B cell (primary cell): Measurements from ENCODE around the gene SEMA3B. TPM values are rescaled to one million over a fixed set of nuclear protein-coding genes. Genes with fewer than 3 reads are reported as not detected.

ENCODE experiments used
- ATAC-seq: fragments of 200-7000 bp; cut with Tn5 transposase; one replicate; pipeline ENCODE4 v1.10.0; 2021; ENCODE audit warnings: low read depth, mild to moderate bottlenecking, moderate number of reproducible peaks, moderate library complexity
- CTCF ChIA-PET: fragments of 350-600 bp; sonication (Branson Sonifier 250); formaldehyde crosslinking; loops from one replicate; lab custom pipeline; 2021; ENCODE audit warnings: antibody characterized with exemption, inconsistent platforms; lab: Charles Lee
- POLR2A ChIA-PET: fragments of 350-600 bp; sonication (Branson Sonifier 250); formaldehyde crosslinking; loops from one replicate; lab custom pipeline; 2021; ENCODE audit warnings: antibody characterized with exemption; lab: Charles Lee
- DNase-seq: peaks from one replicate; pipeline ENCODE4 v3.0.0; 2013
- H2AFZ ChIP-seq: 2 replicates; pipeline ENCODE4 v1.6.1; 2012; ENCODE audit warnings: mild to moderate bottlenecking, low read depth, low read length; ENCODE audit not compliant: insufficient read depth, poor library complexity, severe bottlenecking
- H3K27ac ChIP-seq, 2 donors: 1 replicate in 1 of 2; 2 replicates in 1 of 2; pipeline ENCODE4 v1.5.1; 2012 to 2013; ENCODE audit warnings: low read length in 2 of 2, mild to moderate bottlenecking in 2 of 2, moderate library complexity in 1 of 2
- H3K27me3 ChIP-seq, 4 experiments: fragments of 200-600 bp in 1 of 4; sonication (generic) in 1 of 4; replicated peaks in 1 of 4; 1 replicate in 2 of 4; 2 replicates in 2 of 4; pipeline versions ENCODE4 v1.6.1 to v1.7.0; 2013 to 2016; ENCODE audit warnings: low read length in 3 of 4, mild to moderate bottlenecking in 2 of 4, mixed read lengths in 1 of 4, moderate library complexity in 1 of 4; ENCODE audit not compliant: insufficient read depth in 4 of 4, control insufficient read depth in 3 of 4; ENCODE audit errors: control extremely low read depth in 1 of 4
- H3K36me3 ChIP-seq, 2 experiments: replicated peaks in 1 of 2; 1 replicate in 1 of 2; 2 replicates in 1 of 2; pipeline versions ENCODE4 v1.6.1 to v1.7.1; 2013; ENCODE audit warnings: low read length in 1 of 2; ENCODE audit not compliant: insufficient read depth in 2 of 2, control insufficient read depth in 1 of 2; ENCODE audit errors: control extremely low read depth in 1 of 2, extremely low read depth in 1 of 2
- H3K4me1 ChIP-seq, 2 donors: fragments of 200-600 bp in 1 of 2; sonication (generic) in 1 of 2; 1 replicate in 1 of 2; 2 replicates in 1 of 2; pipeline versions ENCODE4 v1.5.1 to v1.6.1; 2013 to 2017; ENCODE audit warnings: low read length in 2 of 2; ENCODE audit not compliant: control insufficient read depth in 2 of 2, insufficient read depth in 2 of 2
- H3K4me2 ChIP-seq: replicated peaks from 2 replicates; pipeline ENCODE3; 2012; ENCODE audit warnings: mild to moderate bottlenecking, low read depth, low read length; ENCODE audit not compliant: poor library complexity, severe bottlenecking
- H3K4me3 ChIP-seq, 5 experiments: fragments of 200-600 bp in 1 of 5; sonication (generic) in 1 of 5; 1 replicate in 3 of 5; 2 replicates in 2 of 5; pipeline versions ENCODE4 v1.5.1 to v1.7.0; 2011 to 2016; ENCODE audit warnings: low read length in 4 of 5, mild to moderate bottlenecking in 4 of 5, low read depth in 2 of 5, control low read depth in 1 of 5, moderate library complexity in 1 of 5; ENCODE audit not compliant: insufficient read depth in 1 of 5; ENCODE audit errors: control extremely low read depth in 1 of 5, extremely low read depth in 1 of 5
- H3K79me2 ChIP-seq: fragments of 200-600 bp; sonication (generic); one replicate; pipeline ENCODE4 v1.6.0; 2016; ENCODE audit warnings: low read length; ENCODE audit not compliant: control insufficient read depth, insufficient read depth
- H3K9ac ChIP-seq: fragments of 200-600 bp; sonication (generic); 2 replicates; pipeline ENCODE4 v1.6.1; 2017; ENCODE audit warnings: mild to moderate bottlenecking, low read length, moderate library complexity
- H3K9me3 ChIP-seq, 3 donors: one replicate each; pipeline versions ENCODE4 v1.6.1 to v1.7.1; 2013; ENCODE audit warnings: low read length in 2 of 3; ENCODE audit not compliant: control insufficient read depth in 2 of 3, insufficient read depth in 1 of 3; ENCODE audit errors: control extremely low read depth in 1 of 3
- H4K20me1 ChIP-seq: 2 replicates; pipeline ENCODE4 v1.6.0; 2012; ENCODE audit warnings: mild to moderate bottlenecking, low read length; ENCODE audit not compliant: insufficient read depth, control insufficient read depth, poor library complexity, severe bottlenecking
- H3K27ac Mint-ChIP-seq: one replicate; pipeline ENCODE4 v1.8.0; 2021; ENCODE audit warnings: mixed read lengths
- H3K27me3 Mint-ChIP-seq: one replicate; pipeline ENCODE4 v1.8.0; 2021; ENCODE audit warnings: mixed read lengths
- H3K4me1 Mint-ChIP-seq: one replicate; pipeline ENCODE4 v1.8.0; 2021; ENCODE audit warnings: mixed read lengths
- H3K4me3 Mint-ChIP-seq: one replicate; pipeline ENCODE4 v1.8.0; 2021; ENCODE audit warnings: mixed read lengths
- H3K9me3 Mint-ChIP-seq: one replicate; pipeline ENCODE4 v1.8.0; 2022; ENCODE audit warnings: mixed read lengths; ENCODE audit not compliant: insufficient read depth
- CTCF ChIP-seq: fragments of 200-600 bp; IDR thresholded peaks from one replicate; pipeline ENCODE4 v1.8.0; 2022; ENCODE audit warnings: antibody characterized with exemption, mild to moderate bottlenecking
- EZH2 ChIP-seq: IDR thresholded peaks from 2 replicates; pipeline ENCODE4 v1.6.1; 2012; ENCODE audit warnings: borderline replicate concordance, low read depth, mild to moderate bottlenecking, moderate library complexity, low read length; ENCODE audit not compliant: insufficient read depth, poor library complexity, severe bottlenecking
- WGBS: methylation state at CpG from one replicate; pipeline ENCODE4 v1.1.5; 2013; ENCODE audit warnings: missing lambda C conversion rate; ENCODE audit not compliant: insufficient coverage; 5-methylcytosine and 5-hydroxymethylcytosine counted together
- intact Hi-C: fragments of 100-400 bp; cut with micrococcal nuclease; formaldehyde crosslinking; loops from one replicate; pipeline ENCODE4 v1.10.0; 2022
- polyA plus RNA-seq: library from polyadenylated mRNA; depleted of rRNA; stranded (reverse); fragments of >200 nt; gene quantifications from 2 replicates; pipeline ENCODE4 v1.2.3, GENCODE V29; 2012
- total RNA-seq, 2 donors: library from RNA; stranded (reverse); fragments of 120-200 nt in 1 of 2; gene quantifications; 1 replicate in 1 of 2; 2 replicates in 1 of 2; pipeline versions ENCODE4 v1.2.3 to v1.2.4, GENCODE V29; 2013 to 2022

The SEMA3B gene
- total and polyA plus RNA-seq, 2 donors (not counting 1 experiment from before 2014, with no cell fraction given), result 0.34 to 0.52 TPM

- ChIA-PET CTCF (interaction anchor here (1.2 to 1.9 kb wide), 4 partner anchors 9 to 37 kb away, joined by 3 to 4 read pairs (median 4); no protein-coding TSS in a partner anchor), POLR2A (interaction anchor here (0.7 kb wide), 1 partner anchor 28 kb away, joined by 6 read pairs; no protein-coding TSS in a partner anchor)
- intact Hi-C loops, result no loop called here
- no peak overlapping the region for H3K4me2 ChIP-seq
- H3K9ac ChIP-seq, result no peak overlapping the region
- Mint-ChIP-seq H3K4me1 (peaks cover 10% of the 10 kb centered on the region), H3K27ac (no peak overlapping the region), H3K27me3 (peaks cover 6% of the 10 kb centered on the region), H3K4me3 (no peak overlapping the region), H3K9me3 (no peaks in the 10 kb centered on the region)
- peaks cover 12 to 17% of the 10 kb centered on the region in 2 donors for H3K4me1 ChIP-seq
- ATAC-seq (no peak), DNase-seq (no peak)
- peaks cover 0 to 26% (median 4%) of the 10 kb centered on the region in 4 experiments for H3K27me3 ChIP-seq
- no peaks in the 10 kb centered on the region for H3K79me2 ChIP-seq
- H3K9me3 ChIP-seq, result no peaks in the 10 kb centered on the region
- H3K36me3 ChIP-seq, result peaks cover 0 to 7% of the 10 kb centered on the region in 2 experiments
- WGBS, result 96% methylated on average over 6 of the region's 7 CpGs
- peaks cover 20% of the 10 kb centered on the region for H4K20me1 ChIP-seq
- no peak overlapping the region for H2AFZ ChIP-seq
- H3K4me3 ChIP-seq, result no peak overlapping the region
- no peak overlapping the region for H3K27ac ChIP-seq
- TF ChIP-seq CTCF (no peak), EZH2 (no peak)
Measured at GRCh38 chr3:50262778-50263177, 6.2 kb upstream of the SEMA3B start.
